Measurements from ENCODE around the gene OLA1. TPM values are rescaled to one million over a fixed set of nuclear protein-coding genes. Genes with fewer than 3 reads are reported as not detected.

Gene OLA1
- total and polyA plus RNA-seq, 2 of the 4 experiments (the other 2 are of a cell fraction) = 54.7 to 71.2 TPM

DNA sequence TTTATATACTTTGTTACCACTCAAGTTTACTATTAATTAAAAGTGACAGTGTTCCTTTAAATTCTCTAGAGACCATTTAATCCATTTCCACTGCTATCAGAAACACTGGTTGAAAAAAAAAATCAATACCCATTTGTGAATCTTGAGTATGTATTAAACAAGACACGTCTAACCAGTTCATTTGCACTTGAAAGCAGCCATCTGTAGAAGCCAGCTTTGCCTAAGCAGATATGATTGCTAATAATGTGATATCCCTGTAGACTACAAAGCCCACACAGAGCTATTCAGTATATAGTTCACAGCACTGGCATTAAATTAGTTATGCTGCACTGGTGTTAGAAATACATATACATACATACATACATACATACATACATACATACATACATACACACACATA, 171.4 kb downstream of the OLA1 start:
- Histone ChIP-seq H2AK5ac (ENCODE audit: low read depth, low read length) (no peak overlapping the region), H3K23ac (ENCODE audit: low read depth, low read length) (no peak overlapping the region), H3K18ac (ENCODE audit: low read depth, low read length) (no peak overlapping the region), H3K9me3 (ENCODE audit: control insufficient read depth, insufficient read depth, low read length) (no peaks in the 10 kb centered on the region), H3K9ac (ENCODE audit: low read depth, low read length) (no peak overlapping the region), H3K4me3 (ENCODE audit: insufficient read depth, low read depth, low read length) (no peak overlapping the region), H3K4me2 (ENCODE audit: low read depth, low read length) (no peak overlapping the region), H3K4ac (ENCODE audit: low read depth, low read length) (no peak overlapping the region), H3K4me1 (ENCODE audit: control insufficient read depth, insufficient read depth, low read length) (no peaks in the 10 kb centered on the region), H2BK20ac (ENCODE audit: low read depth, low read length) (no peak overlapping the region), H4K8ac (ENCODE audit: low read depth in 2 of 2, low read length in 2 of 2) (no peak overlapping the region), H3K14ac (replicated peaks; ENCODE audit: low read depth, low read length) (no peak overlapping the region), H4K5ac (ENCODE audit: low read depth, low read length) (no peak overlapping the region), H3K56ac (ENCODE audit: extremely low read depth, insufficient read depth, low read length) (no peak overlapping the region), H2BK120ac (ENCODE audit: low read depth, low read length) (no peak overlapping the region), H3K36me3 (ENCODE audit: control insufficient read depth, insufficient read depth, low read length) (peaks cover 7% of the 10 kb centered on the region), H3K27ac (ENCODE audit: insufficient read depth, low read length) (no peak overlapping the region), H4K20me1 (ENCODE audit: insufficient read depth, low read length) (no peaks in the 10 kb centered on the region), H2AFZ (replicated peaks; ENCODE audit: low read length, poor library complexity) (no peak overlapping the region), H3K79me1 (ENCODE audit: low read depth in 1 of 2, low read length in 2 of 2) (no peaks in the 10 kb centered on the region; a peak in 1 of 4 replicates), H4K91ac (ENCODE audit: insufficient read depth, low read depth, low read length) (no peak overlapping the region), H2AK9ac (replicated peaks; ENCODE audit: low read depth, low read length, poor library complexity) (no peak overlapping the region), H3K9me1 (ENCODE audit: insufficient read depth, low read length) (peaks cover 3% of the 10 kb centered on the region), H2BK5ac (ENCODE audit: low read depth, low read length, poor library complexity, severe bottlenecking) (no peak overlapping the region), H2BK15ac (ENCODE audit: low read depth, low read length) (no peak overlapping the region), H3K27me3 (ENCODE audit: control insufficient read depth, insufficient read depth, low read length) (no peaks in the 10 kb centered on the region)
- WGBS, 2 experiments (ENCODE audit: extremely low coverage in 2 of 2, insufficient read length in 1 of 2) = no CpG with 5 or more reads among the region's 1 CpG
- BruUV-seq (replicated peaks) = no TSS peak
- intact Hi-C loops (cut with micrococcal nuclease) = no loop called here
- POLR2A ChIA-PET (ENCODE audit: unreplicated experiment) = no interaction called here
- DNase-seq = no peak
- in situ Hi-C loops (cut with MboI; ENCODE audit: low sequenced_read_pairs) = no loop called here
- no peak for ATAC-seq (ENCODE audit: low read depth)
- dilution Hi-C loops (cut with HindIII; ENCODE audit: low sequenced_read_pairs, unreplicated experiment) = no loop called here
- CTCF ChIA-PET = interaction anchor here (0.6 to 1.1 kb wide), 2 partner anchors 11 to 261 kb away, joined by 3 to 5 read pairs; no protein-coding TSS in a partner anchor
- TF ChIP-seq CTCF (conservative IDR thresholded peaks at IDR 0.05; ENCODE audit: low read depth, low read length) (no peak), SMC3 (IDR thresholded peaks at IDR 0.05; ENCODE audit: low read depth, low read length) (no peak), NFE2L2 (IDR thresholded peaks at IDR 0.05; ENCODE audit: low read depth, low read length) (no peak), POLR2A (IDR thresholded peaks at IDR 0.05; ENCODE audit: low read depth, low read length) (no peak), RCOR1 (IDR thresholded peaks at IDR 0.05; ENCODE audit: insufficient replicate concordance, low read length) (no peak), MAFK (IDR thresholded peaks at IDR 0.05; ENCODE audit: low read depth, low read length) (no peak), ELK1 (IDR thresholded peaks at IDR 0.05; ENCODE audit: borderline replicate concordance, low read depth, low read length) (no peak)
- TF ChIP-seq, protein P1, sequence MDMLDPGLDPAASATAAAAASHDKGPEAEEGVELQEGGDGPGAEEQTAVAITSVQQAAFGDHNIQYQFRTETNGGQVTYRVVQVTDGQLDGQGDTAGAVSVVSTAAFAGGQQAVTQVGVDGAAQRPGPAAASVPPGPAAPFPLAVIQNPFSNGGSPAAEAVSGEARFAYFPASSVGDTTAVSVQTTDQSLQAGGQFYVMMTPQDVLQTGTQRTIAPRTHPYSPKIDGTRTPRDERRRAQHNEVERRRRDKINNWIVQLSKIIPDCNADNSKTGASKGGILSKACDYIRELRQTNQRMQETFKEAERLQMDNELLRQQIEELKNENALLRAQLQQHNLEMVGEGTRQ (IDR thresholded peaks at IDR 0.05; ENCODE audit: low read depth, low read length) = no peak

Measured in IMR-90 (cell line).